Testis (tissue), 5 donors: ENCODE results near the gene DUS4L. TPM values are rescaled to one million over a fixed set of nuclear protein-coding genes. Genes with fewer than 3 reads are reported as not detected.

Source experiments
- DNase-seq: peaks from one replicate; pipeline ENCODE4 v3.0.0-alpha.2; 2019
- H3K27ac ChIP-seq, 2 donors: fragments of 200-600 bp; sonication (generic); one replicate each; pipeline ENCODE4 v1.5.1; 2019
- H3K27me3 ChIP-seq: fragments of 200-600 bp; sonication (generic); one replicate; pipeline ENCODE4 v1.5.1; 2019
- H3K36me3 ChIP-seq: fragments of 200-600 bp; sonication (generic); one replicate; pipeline ENCODE4 v1.5.1; 2017; ENCODE audit warnings: low read depth; ENCODE audit errors: missing control alignments
- H3K4me1 ChIP-seq: fragments of 200-600 bp; sonication (generic); one replicate; pipeline ENCODE4 v1.5.1; 2019
- H3K4me3 ChIP-seq, 2 donors: fragments of 200-600 bp; sonication (generic); one replicate each; pipeline ENCODE4 v1.5.1; 2017 to 2019
- H3K9me3 ChIP-seq: fragments of 200-600 bp; sonication (generic); one replicate; pipeline ENCODE4 v1.5.1; 2017
- CTCF ChIP-seq, 3 experiments: fragments of 450-650 bp in 2 of 3; fragments of 200-600 bp in 1 of 3; sonication (generic) in 1 of 3; IDR thresholded peaks; one replicate each; pipeline ENCODE4 v1.5.1; 2016 to 2019; ENCODE audit warnings: antibody characterized with exemption in 3 of 3, mild to moderate bottlenecking in 2 of 3, moderate library complexity in 1 of 3
- POLR2A ChIP-seq: fragments of 450-650 bp; IDR thresholded peaks from one replicate; pipeline ENCODE4 v1.6.1; 2017; ENCODE audit warnings: antibody characterized with exemption, mild to moderate bottlenecking, moderate library complexity
- WGBS, 2 donors: methylation state at CpG; one replicate each; pipeline ENCODE4 v1.1.5; 2018; 5-methylcytosine and 5-hydroxymethylcytosine counted together
- intact Hi-C: fragments of 100-400 bp; cut with DNase I; formaldehyde crosslinking; loops from one replicate; pipeline ENCODE4 v1.15.1; 2023; ENCODE audit warnings: low total_unique reads
- long read RNA-seq, 2 donors: transcript quantifications; one replicate each; lab custom pipeline, GENCODE V29; 2026
- polyA plus RNA-seq: library from polyadenylated mRNA; stranded (reverse); fragments of 350-450 nt; fragmentation: Illumina TruSeq; extraction: RNeasy Lipid Tissue Mini Kit (QIAGEN cat#74804); gene quantifications from one replicate; pipeline ENCODE4 v1.2.3, GENCODE V29; 2014; ENCODE audit warnings: low read depth, low replicate concordance; ENCODE audit not compliant: insufficient read depth
- total RNA-seq, 2 donors: library from RNA; depleted of rRNA; stranded (reverse); fragments of >200 nt; gene quantifications; one replicate each; pipeline ENCODE4 v1.2.3, GENCODE V29; 2016

DUS4L gene
- total RNA-seq = 10 to 100 TPM; 19.5 to 30.2 TPM
- polyA plus RNA-seq = 9.5 TPM
- long read RNA-seq, donor 1, partial matches to known transcripts = 0 of 3 reads
- long read RNA-seq, donor 1, other reads (novel, unspliced or antisense) = 0 of 3 reads
- long read RNA-seq, donor 2, partial matches to known transcripts = 0 of 2 reads
- long read RNA-seq, donor 2, other reads (novel, unspliced or antisense) = 0 of 2 reads

GRCh38 chr7:107563775-107564552 lies at the start of gene DUS4L, which contains the start of gene COG5:
Gene DUS4L (plus strand): TSS chr7:107563971. CDS start chr7:107567071, 3,100 bp downstream.
Gene COG5 (minus strand): TSS chr7:107563920. CDS start chr7:107563896, 24 bp downstream.
- Histone ChIP-seq H3K27me3 (no peaks in the 10 kb centered on the region), H3K4me1 (peaks cover 7% of the 10 kb centered on the region), H3K27ac (peak within 1 kb of the TSS; percentile 87 to 95), H3K4me3 (peak within 1 kb of the TSS; percentile 88 to 99), H3K36me3 (no peaks in the 10 kb centered on the region), H3K9me3 (no peaks in the 10 kb centered on the region)
- intact Hi-C loops = no loop called here
- TF ChIP-seq CTCF (IDR thresholded peaks at IDR 0.05) = no peak
- TF ChIP-seq POLR2A = no peak
- peak; percentile 89 for DNase-seq
- 0% methylated on average over 11 to 45 of the region's 55 CpGs for WGBS, 2 donors

- Histone ChIP-seq H3K27ac (no peak overlapping the region), H3K4me3 (no peak overlapping the region), H3K36me3 (no peaks in the 10 kb centered on the region), H3K27me3 (no peaks in the 10 kb centered on the region), H3K9me3 (no peaks in the 10 kb centered on the region), H3K4me1 (no peaks in the 10 kb centered on the region)
- TF ChIP-seq CTCF (IDR thresholded peaks at IDR 0.05) = no peak
- no peak for TF ChIP-seq POLR2A
- intact Hi-C loops = no loop called here
- WGBS, 2 donors = 95 to 96% methylated on average over 2 of the region's 2 CpGs
- DNase-seq = no peak
Observed at GRCh38 chr7:107526672-107527071, 37.1 kb upstream of the DUS4L start.

GRCh38 chr7:107527196-107527595 lies 36.6 kb upstream of the DUS4L start:
- intact Hi-C loops = no loop called here
- H3K9me3 ChIP-seq = no peaks in the 10 kb centered on the region
- DNase-seq = no peak
- TF ChIP-seq POLR2A = no peak
- no peak for TF ChIP-seq CTCF (IDR thresholded peaks at IDR 0.05)
- 74 to 76% methylated on average over 3 of the region's 3 CpGs for WGBS, 2 donors
- no peaks in the 10 kb centered on the region for H3K4me1 ChIP-seq
- no peaks in the 10 kb centered on the region for H3K36me3 ChIP-seq
- H3K4me3 ChIP-seq = no peak overlapping the region
- no peaks in the 10 kb centered on the region for H3K27me3 ChIP-seq
- H3K27ac ChIP-seq = no peak overlapping the region

- Histone ChIP-seq H3K4me1 (no peaks in the 10 kb centered on the region), H3K27me3 (no peaks in the 10 kb centered on the region), H3K27ac (no peak overlapping the region), H3K36me3 (no peaks in the 10 kb centered on the region), H3K9me3 (no peaks in the 10 kb centered on the region), H3K4me3 (no peak overlapping the region)
- TF ChIP-seq CTCF (IDR thresholded peaks at IDR 0.05) (no peak), POLR2A (no peak)
- intact Hi-C loops = no loop called here
- DNase-seq = no peak
Observed at GRCh38 chr7:107528461-107528860, 35.3 kb upstream of the DUS4L start.
